NCI-H2081 (cell line): ENCODE data around the gene GCN1.

Experiments used
- DNase-seq, 2 experiments: peaks; one replicate each; lab custom pipeline; 2025; lab: John Stamatoyannopoulos, UW

The GCN1 gene

GRCh38 chr12:120115692-120116440 lies 78.6 kb downstream of the GCN1 start:
- DNase-seq, result peak in 1 of 2 experiments; percentile 37

- DNase-seq, result no peak
Measured at GRCh38 chr12:120115066-120115465, 79.4 kb downstream of the GCN1 start.

GRCh38 chr12:120110550-120111501 lies 83.7 kb downstream of the GCN1 start:
- DNase-seq, result no peak

GRCh38 chr12:120109570-120110267 lies 84.8 kb downstream of the GCN1 start:
- DNase-seq, result no peak

- no peak for DNase-seq
Measured at GRCh38 chr12:120106151-120106550, 88.4 kb downstream of the GCN1 start.

- DNase-seq, result no peak
Measured at GRCh38 chr12:120103371-120103770, 91.1 kb downstream of the GCN1 start.

- no peak for DNase-seq
Measured at GRCh38 chr12:120103044-120103338, 91.5 kb downstream of the GCN1 start.

- no peak for DNase-seq
Measured at GRCh38 chr12:120102189-120103043, 92.1 kb downstream of the GCN1 start.

GRCh38 chr12:120101617-120102016 lies 92.9 kb downstream of the GCN1 start:
- no peak for DNase-seq

GRCh38 chr12:120101182-120101581 lies 93.3 kb downstream of the GCN1 start:
- DNase-seq, result no peak

GRCh38 chr12:120100630-120101029 lies 93.9 kb downstream of the GCN1 start:
- DNase-seq, result peak in 1 of 2 experiments; percentile 22

GRCh38 chr12:120099738-120100137 lies 94.8 kb downstream of the GCN1 start:
- DNase-seq, result no peak

- DNase-seq, result no peak
Measured at GRCh38 chr12:120098756-120099470, 95.6 kb downstream of the GCN1 start.

GRCh38 chr12:120096671-120097202 lies 97.8 kb downstream of the GCN1 start:
- DNase-seq, result no peak

GRCh38 chr12:120095736-120096135 lies 98.8 kb downstream of the GCN1 start:
- DNase-seq, result no peak

- no peak for DNase-seq
Measured at GRCh38 chr12:120095331-120095730, 99.2 kb downstream of the GCN1 start.

GRCh38 chr12:120094485-120094884 lies 100.0 kb downstream of the GCN1 start:
- peak in 1 of 2 experiments; percentile 3 for DNase-seq

GRCh38 chr12:120093592-120094355 lies 100.7 kb downstream of the GCN1 start:
- peak in 1 of 2 experiments; percentile 4 for DNase-seq

- no peak for DNase-seq
Measured at GRCh38 chr12:120093336-120093591, 101.3 kb downstream of the GCN1 start.
